ENCODE measurements around the gene AFF4. TPM values are rescaled to one million over a fixed set of nuclear protein-coding genes. Genes with fewer than 3 reads are reported as not detected.

The AFF4 gene
- total RNA-seq, 1 donor from 2014 or later, result 106 TPM

GRCh38 chr5:132916086-132916485 is 47.3 kb downstream of the AFF4 start:
- no peak for DNase-seq (ENCODE audit: extremely low spot score, unreplicated experiment)
- Mint-ChIP-seq H3K27ac (ENCODE audit: unreplicated experiment) (peak overlapping the region; percentile 43), H3K9me3 (ENCODE audit: unreplicated experiment) (no peaks in the 10 kb centered on the region), H3K4me1 (ENCODE audit: unreplicated experiment) (peaks cover 3% of the 10 kb centered on the region), H3K36me3 (ENCODE audit: unreplicated experiment) (peaks cover 32% of the 10 kb centered on the region), H3K27me3 (ENCODE audit: unreplicated experiment) (no peaks in the 10 kb centered on the region), H3K4me3 (ENCODE audit: unreplicated experiment) (no peak overlapping the region)
- TF ChIP-seq CTCF (IDR thresholded peaks at IDR 0.05), result no peak

GRCh38 chr5:132915681-132916080 is 47.8 kb downstream of the AFF4 start:
- TF ChIP-seq CTCF (IDR thresholded peaks at IDR 0.05), result no peak
- Mint-ChIP-seq H3K9me3 (ENCODE audit: unreplicated experiment) (no peaks in the 10 kb centered on the region), H3K4me3 (ENCODE audit: unreplicated experiment) (no peak overlapping the region), H3K27ac (ENCODE audit: unreplicated experiment) (no peak overlapping the region), H3K4me1 (ENCODE audit: unreplicated experiment) (peaks cover 3% of the 10 kb centered on the region), H3K36me3 (ENCODE audit: unreplicated experiment) (peaks cover 33% of the 10 kb centered on the region), H3K27me3 (ENCODE audit: unreplicated experiment) (no peaks in the 10 kb centered on the region)
- DNase-seq (ENCODE audit: extremely low spot score, unreplicated experiment), result no peak

GRCh38 chr5:132909702-132910101 is 53.7 kb downstream of the AFF4 start:
- no peaks in the 10 kb centered on the region for H3K4me1 Mint-ChIP-seq (ENCODE audit: unreplicated experiment)
- no peak for TF ChIP-seq CTCF (IDR thresholded peaks at IDR 0.05)
- no peaks in the 10 kb centered on the region for H3K27me3 Mint-ChIP-seq (ENCODE audit: unreplicated experiment)
- H3K27ac Mint-ChIP-seq (ENCODE audit: unreplicated experiment), result no peak overlapping the region
- DNase-seq (ENCODE audit: extremely low spot score, unreplicated experiment), result no peak
- H3K4me3 Mint-ChIP-seq (ENCODE audit: unreplicated experiment), result no peak overlapping the region
- no peaks in the 10 kb centered on the region for H3K9me3 Mint-ChIP-seq (ENCODE audit: unreplicated experiment)
- H3K36me3 Mint-ChIP-seq (ENCODE audit: unreplicated experiment), result peaks cover 26% of the 10 kb centered on the region

- no peak for DNase-seq (ENCODE audit: extremely low spot score, unreplicated experiment)
- no peaks in the 10 kb centered on the region for H3K4me1 Mint-ChIP-seq (ENCODE audit: unreplicated experiment)
- no peak for TF ChIP-seq CTCF (IDR thresholded peaks at IDR 0.05)
- no peaks in the 10 kb centered on the region for H3K9me3 Mint-ChIP-seq (ENCODE audit: unreplicated experiment)
- no peak overlapping the region for H3K4me3 Mint-ChIP-seq (ENCODE audit: unreplicated experiment)
- H3K36me3 Mint-ChIP-seq (ENCODE audit: unreplicated experiment), result peaks cover 33% of the 10 kb centered on the region
- no peaks in the 10 kb centered on the region for H3K27me3 Mint-ChIP-seq (ENCODE audit: unreplicated experiment)
- H3K27ac Mint-ChIP-seq (ENCODE audit: unreplicated experiment), result no peak overlapping the region
These were observed 56.3 kb downstream of the AFF4 start for GRCh38 chr5:132907161-132907560.

- Mint-ChIP-seq H3K36me3 (ENCODE audit: unreplicated experiment) (peaks cover 30% of the 10 kb centered on the region), H3K9me3 (ENCODE audit: unreplicated experiment) (no peaks in the 10 kb centered on the region), H3K27ac (ENCODE audit: unreplicated experiment) (no peak overlapping the region), H3K4me3 (ENCODE audit: unreplicated experiment) (no peak overlapping the region), H3K27me3 (ENCODE audit: unreplicated experiment) (no peaks in the 10 kb centered on the region), H3K4me1 (ENCODE audit: unreplicated experiment) (no peaks in the 10 kb centered on the region)
- no peak for DNase-seq (ENCODE audit: extremely low spot score, unreplicated experiment)
- no peak for TF ChIP-seq CTCF (IDR thresholded peaks at IDR 0.05)
These were observed 57.5 kb downstream of the AFF4 start for GRCh38 chr5:132905938-132906337.

All from osteocyte (in vitro differentiated cells).